Cardiac fibroblast (primary cell): Measurements from ENCODE around the gene OAF.
A peak's percentile ranks its signal among the peaks of the same experiment; 100 is the strongest.

Experiments
- DNase-seq, 2 donors: peaks; one replicate each; pipeline versions ENCODE4 v3.0.0 to v3.0.0-alpha.2; 2010; ENCODE audit warnings: low read depth in 2 of 2
- H3K4me3 ChIP-seq, 2 donors: replicated peaks in 1 of 2; 1 replicate in 1 of 2; 2 replicates in 1 of 2; pipeline ENCODE4 v1.5.1; 2011; ENCODE audit warnings: low read depth in 2 of 2, low read length in 2 of 2, mild to moderate bottlenecking in 2 of 2, moderate library complexity in 1 of 2
- TF ChIP-seq, protein P1 (sequence below): IDR thresholded peaks from one replicate; pipeline ENCODE4 v1.5.1; 2011; ENCODE audit warnings: low read depth, mild to moderate bottlenecking, low read length, inconsistent platforms

OAF gene

DNA sequence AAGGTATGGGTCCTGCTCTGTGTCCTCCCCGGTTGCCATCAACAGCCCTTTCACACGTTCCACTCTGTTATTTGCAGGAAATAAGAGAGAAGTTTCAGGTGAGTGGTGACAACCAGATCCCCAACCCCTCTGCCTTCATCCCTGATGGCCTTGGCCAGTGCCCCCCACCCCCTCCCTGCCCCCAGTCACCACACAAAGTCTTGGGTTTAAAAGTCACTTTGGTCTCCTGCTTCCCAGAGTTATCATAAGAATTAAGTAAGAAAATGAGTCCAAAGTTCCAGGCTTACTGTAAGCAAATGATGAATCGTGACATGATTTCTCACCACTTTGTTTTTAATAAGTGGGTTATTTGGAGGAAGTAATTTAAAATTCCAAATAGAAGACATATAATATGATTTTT, 9.2 kb upstream of the OAF start:
- no peak overlapping the region for H3K4me3 ChIP-seq
- no peak for DNase-seq
- TF ChIP-seq, protein P1, sequence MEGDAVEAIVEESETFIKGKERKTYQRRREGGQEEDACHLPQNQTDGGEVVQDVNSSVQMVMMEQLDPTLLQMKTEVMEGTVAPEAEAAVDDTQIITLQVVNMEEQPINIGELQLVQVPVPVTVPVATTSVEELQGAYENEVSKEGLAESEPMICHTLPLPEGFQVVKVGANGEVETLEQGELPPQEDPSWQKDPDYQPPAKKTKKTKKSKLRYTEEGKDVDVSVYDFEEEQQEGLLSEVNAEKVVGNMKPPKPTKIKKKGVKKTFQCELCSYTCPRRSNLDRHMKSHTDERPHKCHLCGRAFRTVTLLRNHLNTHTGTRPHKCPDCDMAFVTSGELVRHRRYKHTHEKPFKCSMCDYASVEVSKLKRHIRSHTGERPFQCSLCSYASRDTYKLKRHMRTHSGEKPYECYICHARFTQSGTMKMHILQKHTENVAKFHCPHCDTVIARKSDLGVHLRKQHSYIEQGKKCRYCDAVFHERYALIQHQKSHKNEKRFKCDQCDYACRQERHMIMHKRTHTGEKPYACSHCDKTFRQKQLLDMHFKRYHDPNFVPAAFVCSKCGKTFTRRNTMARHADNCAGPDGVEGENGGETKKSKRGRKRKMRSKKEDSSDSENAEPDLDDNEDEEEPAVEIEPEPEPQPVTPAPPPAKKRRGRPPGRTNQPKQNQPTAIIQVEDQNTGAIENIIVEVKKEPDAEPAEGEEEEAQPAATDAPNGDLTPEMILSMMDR: no peak

- no peak for DNase-seq
- TF ChIP-seq, protein P1: no peak
- no peak overlapping the region for H3K4me3 ChIP-seq
These were observed 7.2 kb upstream of the OAF start for GRCh38 chr11:120203626-120204025.

GRCh38 chr11:120205596-120206161, 5.2 kb upstream of the OAF start:
- DNase-seq: peak; percentile 65 to 72
- H3K4me3 ChIP-seq: no peak overlapping the region
- TF ChIP-seq, protein P1: no peak

DNA sequence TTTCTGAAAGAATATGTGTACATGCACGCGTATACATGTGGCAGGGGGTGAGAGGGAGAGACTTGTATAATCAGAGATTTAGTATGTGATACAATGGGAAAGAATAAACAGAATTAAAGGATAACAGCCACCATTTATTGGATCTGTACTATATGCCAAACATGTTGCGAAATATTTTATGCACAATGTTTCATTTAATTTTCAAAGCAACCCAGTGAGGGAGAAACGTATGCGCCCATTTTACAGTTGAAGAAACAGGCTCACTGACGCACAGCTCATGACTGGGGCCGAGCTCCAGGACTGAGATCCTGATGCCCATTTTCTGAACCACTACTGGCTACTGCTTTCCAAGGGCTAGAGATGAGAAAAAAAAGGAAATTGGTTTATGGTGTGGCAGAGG, 3.3 kb upstream of the OAF start:
- H3K4me3 ChIP-seq: no peak overlapping the region
- TF ChIP-seq, protein P1: no peak
- DNase-seq: no peak

DNA sequence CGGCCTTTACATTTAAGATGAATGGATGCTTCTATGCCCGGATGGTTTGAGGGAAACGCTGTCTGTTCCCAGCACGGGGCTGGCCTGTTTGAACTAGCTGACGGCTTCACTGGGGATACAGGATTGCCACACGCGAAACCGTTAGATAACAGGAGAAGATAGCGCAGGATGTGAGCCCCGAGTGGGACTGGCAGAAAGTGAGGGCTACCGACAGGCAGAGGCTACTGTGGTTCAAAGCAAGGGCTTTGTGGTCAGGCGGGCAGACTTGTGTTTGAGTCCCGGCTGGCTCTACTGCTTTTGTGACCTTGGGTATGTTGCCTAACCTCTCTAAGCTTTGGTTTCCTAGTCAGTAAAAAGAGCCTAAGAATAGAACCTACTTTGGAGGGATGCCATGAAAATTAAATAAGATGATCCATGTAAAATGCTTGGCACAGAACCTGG, 2.8 kb upstream of the OAF start:
- peak; percentile 43 to 64 for DNase-seq
- no peak overlapping the region for H3K4me3 ChIP-seq
- TF ChIP-seq, protein P1: no peak

GRCh38 chr11:120208777-120209176, 2.1 kb upstream of the OAF start:
- TF ChIP-seq, protein P1: no peak
- H3K4me3 ChIP-seq: no peak overlapping the region
- peak; percentile 76 to 90 for DNase-seq
